ENCODE measurements around the gene TMEM117.
"Not testable (repeated sequence)": the region's sequence is repeated elsewhere in the genome, so short reads cannot be mapped to it uniquely, and the experiment has no call there.

Gene TMEM117

GRCh38 chr12:44118946-44119345 lies 283.1 kb downstream of the TMEM117 start:
- no peak for DNase-seq

- DNase-seq = no peak
Measured at GRCh38 chr12:44126806-44127205, 290.9 kb downstream of the TMEM117 start.

- no peak for DNase-seq
Measured at GRCh38 chr12:44127966-44128710, 292.3 kb downstream of the TMEM117 start.

- DNase-seq = no peak
Measured at GRCh38 chr12:44143175-44143574, 307.3 kb downstream of the TMEM117 start.

GRCh38 chr12:44148936-44149335 lies 313.1 kb downstream of the TMEM117 start:
- no peak for DNase-seq

GRCh38 chr12:44154128-44154527 lies 318.2 kb downstream of the TMEM117 start:
- DNase-seq = no peak

GRCh38 chr12:44155358-44155757 lies 319.5 kb downstream of the TMEM117 start:
- DNase-seq = no peak

- DNase-seq = no peak
Measured at GRCh38 chr12:44157359-44157758, 321.5 kb downstream of the TMEM117 start.

- no peak for DNase-seq
Measured at GRCh38 chr12:44158746-44159145, 322.9 kb downstream of the TMEM117 start.

- no peak for DNase-seq
Measured at GRCh38 chr12:44159216-44159615, 323.3 kb downstream of the TMEM117 start.

- no peak for DNase-seq
Measured at GRCh38 chr12:44159862-44160261, 324.0 kb downstream of the TMEM117 start.

- DNase-seq = no peak
Measured at GRCh38 chr12:44162961-44163360, 327.1 kb downstream of the TMEM117 start.

GRCh38 chr12:44174053-44174452 lies 338.2 kb downstream of the TMEM117 start:
- DNase-seq = no peak

- DNase-seq = no peak
Measured at GRCh38 chr12:44184499-44185206, 348.8 kb downstream of the TMEM117 start.

- no peak for DNase-seq
Measured at GRCh38 chr12:44193281-44193680, 357.4 kb downstream of the TMEM117 start.

GRCh38 chr12:44195719-44196118 lies 359.8 kb downstream of the TMEM117 start:
- not testable (repeated sequence) for DNase-seq

- DNase-seq = no peak
Measured at GRCh38 chr12:44206045-44206444, 370.2 kb downstream of the TMEM117 start.

- no peak for DNase-seq
Measured at GRCh38 chr12:44217146-44217883, 381.4 kb downstream of the TMEM117 start.

- no peak for DNase-seq
Measured at GRCh38 chr12:44223736-44224135, 387.9 kb downstream of the TMEM117 start.

GRCh38 chr12:44224399-44225148 lies 388.7 kb downstream of the TMEM117 start:
- DNase-seq = no peak

GRCh38 chr12:44225149-44225510 lies 389.2 kb downstream of the TMEM117 start:
- no peak for DNase-seq

GRCh38 chr12:44227616-44228015 lies 391.7 kb downstream of the TMEM117 start:
- DNase-seq = no peak

GRCh38 chr12:44229846-44230245 lies 394.0 kb downstream of the TMEM117 start:
- DNase-seq = no peak

Data from Kasumi-1 (cell line).